HepG2 (cell line): ENCODE data around the gene BCL7A. TPM values are rescaled to one million over a fixed set of nuclear protein-coding genes. Genes with fewer than 3 reads are reported as not detected.
"Not testable (repeated sequence)": the region's sequence is repeated elsewhere in the genome, so short reads cannot be mapped to it uniquely, and the experiment has no call there.

Experiments used
- ATAC-seq: fragments of 200-7000 bp; cut with Tn5 transposase; 3 replicates; pipeline ENCODE4 v1.9.1; 2020; ENCODE audit warnings: mild to moderate bottlenecking, moderate library complexity
- BruUV-seq: library from RNA; stranded (reverse); fragments of 400-500 nt; replicated peaks from 2 replicates; lab custom pipeline; 2021; lab: Mats Ljungman, UMichigan
- CTCF ChIA-PET: fragments of 300-600 bp; formaldehyde crosslinking; extraction: SDS; loops from one replicate; lab custom pipeline; 2021; ENCODE audit warnings: low total read pairs, inconsistent platforms, low intra/inter-chr PET ratio; lab: Yijun Ruan, JAX
- POLR2A ChIA-PET: fragments of 350-600 bp; sonication (Branson Sonifier 250); formaldehyde crosslinking; loops from one replicate; lab custom pipeline; 2020; ENCODE audit warnings: antibody characterized with exemption, inconsistent platforms; lab: Yijun Ruan, JAX
- DNase-seq: peaks from one replicate; pipeline ENCODE4 v3.0.0-alpha.2; 2015; ENCODE audit warnings: low spot score
- FAIRE-seq: peaks from 3 replicates; lab custom pipeline; 2011; peaks lifted over from hg19 to GRCh38; lab: Jason Lieb, UNC
- H2AFZ ChIP-seq: one replicate; pipeline ENCODE4 v1.6.1; 2011; ENCODE audit warnings: low read length, inconsistent platforms
- H3K27ac ChIP-seq: fragments of 300-600 bp; 3 replicates; pipeline ENCODE4 v1.8.0; 2011; ENCODE audit warnings: mixed run types, mild to moderate bottlenecking, mixed read lengths, low read length, inconsistent platforms; ENCODE audit not compliant: insufficient read depth; ENCODE audit errors: extremely low read length
- H3K27me3 ChIP-seq, 2 experiments: fragments of 200-600 bp in 1 of 2; 2 replicates in 1 of 2; 3 replicates in 1 of 2; pipeline versions ENCODE4 v1.6.0 to v1.8.0; 2011; ENCODE audit warnings: low read length in 2 of 2, mild to moderate bottlenecking in 2 of 2, moderate library complexity in 2 of 2, inconsistent platforms in 1 of 2; ENCODE audit not compliant: insufficient read depth in 2 of 2, control insufficient read depth in 1 of 2
- H3K36me3 ChIP-seq, 2 experiments: fragments of 200-600 bp in 1 of 2; replicated peaks in 1 of 2; 2 replicates in 1 of 2; 3 replicates in 1 of 2; pipeline versions ENCODE4 v1.5.1 to v1.8.0; 2011; ENCODE audit warnings: low read length in 2 of 2, inconsistent platforms in 1 of 2; ENCODE audit not compliant: insufficient read depth in 2 of 2, control insufficient read depth in 1 of 2
- H3K4me1 ChIP-seq: 2 replicates; pipeline ENCODE4 v1.5.1; 2012; ENCODE audit warnings: low read length, inconsistent platforms; ENCODE audit not compliant: insufficient read depth
- H3K4me2 ChIP-seq: 2 replicates; pipeline ENCODE4 v1.6.0; 2011; ENCODE audit warnings: low read depth, low read length, inconsistent platforms
- H3K4me3 ChIP-seq, 3 experiments: fragments of 200-600 bp in 1 of 3; sonication (generic), shearing (Covaris generic) in 1 of 3; replicated peaks in 1 of 3; 2 replicates each; pipeline ENCODE4 v1.5.1; 2011 to 2016; ENCODE audit warnings: low read length in 3 of 3, inconsistent platforms in 2 of 3, low read depth in 2 of 3, mild to moderate bottlenecking in 2 of 3, control low read depth in 1 of 3, mixed read lengths in 1 of 3; ENCODE audit not compliant: insufficient read depth in 1 of 3
- H3K79me2 ChIP-seq: one replicate; pipeline ENCODE4 v1.6.1; 2011; ENCODE audit warnings: low read length, inconsistent platforms; ENCODE audit not compliant: insufficient read depth
- H3K9ac ChIP-seq: 2 replicates; pipeline ENCODE4 v1.6.0; 2011; ENCODE audit warnings: mild to moderate bottlenecking, low read depth, low read length, inconsistent platforms; ENCODE audit not compliant: insufficient read depth
- H3K9me3 ChIP-seq: 2 replicates; pipeline ENCODE4 v1.5.1; 2012; ENCODE audit warnings: mild to moderate bottlenecking, low read length
- H4K20me1 ChIP-seq: 2 replicates; pipeline ENCODE4 v1.6.0; 2011; ENCODE audit warnings: inconsistent platforms, mild to moderate bottlenecking, low read length, moderate library complexity; ENCODE audit not compliant: insufficient read depth
- CHD4 ChIP-seq: fragments of 200-600 bp; sonication (generic); IDR thresholded peaks from 2 replicates; pipeline ENCODE4 v1.7.0; 2017; ENCODE audit warnings: mild to moderate bottlenecking, low read length, borderline replicate concordance
- FOSL1 ChIP-seq: sonication (generic); formaldehyde crosslinking; IDR thresholded peaks from 2 replicates; pipeline ENCODE4 v1.9.0; 2021; ENCODE audit warnings: missing genetic modification reagents, borderline replicate concordance
- JDP2 ChIP-seq: sonication (generic); formaldehyde crosslinking; IDR thresholded peaks from 2 replicates; pipeline ENCODE4 v1.8.1; 2022; ENCODE audit warnings: missing genetic modification reagents, borderline replicate concordance
- KDM3A ChIP-seq: IDR thresholded peaks from 2 replicates; pipeline ENCODE4 v1.6.1; 2018; ENCODE audit warnings: low read depth, missing compliant biosample characterization
- SETDB1 ChIP-seq: sonication (generic); formaldehyde crosslinking; IDR thresholded peaks from 2 replicates; pipeline ENCODE4 v1.5.1; 2020; ENCODE audit warnings: missing genetic modification reagents, mild to moderate bottlenecking, borderline replicate concordance
- SKI ChIP-seq: fragments of 450-650 bp; IDR thresholded peaks from one replicate; pipeline ENCODE4 v1.6.1; 2018; ENCODE audit warnings: mild to moderate bottlenecking; ENCODE audit not compliant: partially characterized antibody
- SRSF9 ChIP-seq: fragments of 200-400 bp; formaldehyde crosslinking; IDR thresholded peaks from 2 replicates; pipeline ENCODE4 v1.6.1; 2018; ENCODE audit warnings: borderline replicate concordance, mild to moderate bottlenecking, low read depth, low read length; ENCODE audit not compliant: insufficient read depth, poor library complexity, severe bottlenecking
- TGIF2 ChIP-seq: IDR thresholded peaks from 2 replicates; pipeline ENCODE4 v1.6.1; 2016; ENCODE audit warnings: control low read depth, missing compliant biosample characterization
- ZFP36L1 ChIP-seq: sonication (generic); formaldehyde crosslinking; IDR thresholded peaks from 2 replicates; pipeline ENCODE4 v1.8.0; 2022; ENCODE audit warnings: mild to moderate bottlenecking, missing genetic modification reagents, moderate library complexity
- ZNF10 ChIP-seq: sonication (generic); formaldehyde crosslinking; IDR thresholded peaks from 2 replicates; pipeline ENCODE4 v1.4.0; 2020; ENCODE audit warnings: mild to moderate bottlenecking, low read depth, missing genetic modification reagents, borderline replicate concordance
- ZNF124 ChIP-seq: sonication (generic); formaldehyde crosslinking; IDR thresholded peaks from 2 replicates; pipeline ENCODE4 v1.4.0; 2020; ENCODE audit warnings: missing genetic modification reagents
- ZNF230 ChIP-seq: sonication (generic); formaldehyde crosslinking; IDR thresholded peaks from 2 replicates; pipeline ENCODE4 v1.4.0; 2020; ENCODE audit warnings: mild to moderate bottlenecking, missing genetic modification reagents
- ZNF354B ChIP-seq: sonication (generic); formaldehyde crosslinking; IDR thresholded peaks from 2 replicates; pipeline ENCODE4 v1.8.0; 2022; ENCODE audit warnings: mild to moderate bottlenecking, missing genetic modification reagents
- ZNF382 ChIP-seq: sonication (generic); formaldehyde crosslinking; IDR thresholded peaks from 2 replicates; pipeline ENCODE4 v1.5.0; 2020; ENCODE audit warnings: missing genetic modification reagents, mild to moderate bottlenecking, borderline replicate concordance
- ZNF777 ChIP-seq: sonication (generic); formaldehyde crosslinking; IDR thresholded peaks from 2 replicates; pipeline ENCODE4 v1.4.0; 2020; ENCODE audit warnings: missing genetic modification reagents
- ZNF788 ChIP-seq: sonication (generic); formaldehyde crosslinking; IDR thresholded peaks from 2 replicates; pipeline ENCODE4 v1.5.0; 2020; ENCODE audit warnings: mild to moderate bottlenecking, missing genetic modification reagents, borderline replicate concordance
- ZNF816 ChIP-seq: sonication (generic); formaldehyde crosslinking; IDR thresholded peaks from 2 replicates; pipeline ENCODE4 v1.8.0; 2022; ENCODE audit warnings: missing genetic modification reagents, mild to moderate bottlenecking, borderline replicate concordance
- WGBS: methylation state at CpG from one replicate; pipeline ENCODE4 v1.1.6; 2017; ENCODE audit warnings: low lambda C conversion rate; 5-methylcytosine and 5-hydroxymethylcytosine counted together
- in situ Hi-C: cut with HindIII; loops from 2 replicates; pipeline ENCODE4 v1.10.0; 2017; ENCODE audit warnings: low pct_unique_long_range_greater_than_20kb; ENCODE audit not compliant: extremely low pct_ligation_motif_present
- intact Hi-C: fragments of 100-400 bp; cut with micrococcal nuclease; formaldehyde crosslinking; loops from one replicate; pipeline ENCODE4 v1.10.0; 2022; ENCODE audit not compliant: unreplicated experiment
- polyA plus RNA-seq, 8 experiments: library from polyadenylated mRNA; depleted of rRNA in 3 of 8; stranded (reverse) in 7 of 8; unstranded in 1 of 8; fragments of >200 nt; fragmentation: Illumina TruSeq in 4 of 8; extraction: Trizol in 4 of 8; gene quantifications; 2 replicates each; pipeline versions ENCODE4 v1.2.1 to v1.2.3, GENCODE V29; 2011 to 2016; ENCODE audit warnings: low read depth in 4 of 8, missing spikeins in 1 of 8, mixed read lengths in 1 of 8; ENCODE audit not compliant: insufficient read depth in 1 of 8
- total RNA-seq, 5 experiments: library from RNA; depleted of rRNA; stranded (reverse); fragments of >200 nt; fragmentation: Illumina TruSeq; extraction: Trizol; gene quantifications; 2 replicates each; pipeline ENCODE4 v1.2.3, GENCODE V29; 2016; ENCODE audit warnings: low read depth in 1 of 5
- TF ChIP-seq, protein P1 (sequence below): sonication (generic); formaldehyde crosslinking; IDR thresholded peaks from 2 replicates; pipeline ENCODE4 v1.4.0; 2020; ENCODE audit warnings: missing genetic modification reagents

Gene BCL7A
- total and polyA plus RNA-seq, 2 of the 13 experiments (the other 11 are each of a cell fraction or from before 2014, with no cell fraction given): 4.1 to 6.2 TPM

DNA sequence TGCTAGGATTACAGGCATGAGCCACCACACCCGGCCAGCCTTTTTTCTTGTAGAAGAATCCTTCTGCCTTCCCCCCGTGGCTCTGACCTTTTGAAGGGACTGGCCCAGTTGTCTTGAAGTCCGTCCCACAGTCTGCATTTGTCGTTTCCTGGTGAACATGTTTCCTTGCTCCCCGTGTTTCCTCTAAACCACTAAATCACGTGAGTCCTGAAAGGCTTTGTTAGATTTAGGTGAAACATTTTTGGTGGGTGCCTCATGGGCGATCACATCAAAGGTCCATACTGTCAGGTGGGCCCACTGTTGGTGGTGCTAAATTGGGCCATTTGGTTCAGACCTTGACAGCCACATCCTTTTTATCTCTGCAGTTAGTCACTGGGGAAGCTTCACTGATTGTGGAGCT is 83.2 kb downstream of the BCL7A start:
- intact Hi-C loops: no loop called here
- Histone ChIP-seq H3K4me3 (no peak overlapping the region), H4K20me1 (0 out of 2 replicates have a peak, but pooled peaks cover 3% of the 10 kb centered on the region), H2AFZ (no peak overlapping the region), H3K9ac (no peak overlapping the region), H3K79me2 (peaks cover 14% of the 10 kb centered on the region), H3K27me3 (no peaks in the 10 kb centered on the region), H3K27ac (no peak overlapping the region), H3K36me3 (no peaks in the 10 kb centered on the region), H3K4me1 (peaks cover 26% of the 10 kb centered on the region), H3K9me3 (no peaks in the 10 kb centered on the region), H3K4me2 (no peak overlapping the region)
- ATAC-seq: no peak
- POLR2A ChIA-PET: no interaction called here
- FAIRE-seq: no peak
- TF ChIP-seq, protein P1, sequence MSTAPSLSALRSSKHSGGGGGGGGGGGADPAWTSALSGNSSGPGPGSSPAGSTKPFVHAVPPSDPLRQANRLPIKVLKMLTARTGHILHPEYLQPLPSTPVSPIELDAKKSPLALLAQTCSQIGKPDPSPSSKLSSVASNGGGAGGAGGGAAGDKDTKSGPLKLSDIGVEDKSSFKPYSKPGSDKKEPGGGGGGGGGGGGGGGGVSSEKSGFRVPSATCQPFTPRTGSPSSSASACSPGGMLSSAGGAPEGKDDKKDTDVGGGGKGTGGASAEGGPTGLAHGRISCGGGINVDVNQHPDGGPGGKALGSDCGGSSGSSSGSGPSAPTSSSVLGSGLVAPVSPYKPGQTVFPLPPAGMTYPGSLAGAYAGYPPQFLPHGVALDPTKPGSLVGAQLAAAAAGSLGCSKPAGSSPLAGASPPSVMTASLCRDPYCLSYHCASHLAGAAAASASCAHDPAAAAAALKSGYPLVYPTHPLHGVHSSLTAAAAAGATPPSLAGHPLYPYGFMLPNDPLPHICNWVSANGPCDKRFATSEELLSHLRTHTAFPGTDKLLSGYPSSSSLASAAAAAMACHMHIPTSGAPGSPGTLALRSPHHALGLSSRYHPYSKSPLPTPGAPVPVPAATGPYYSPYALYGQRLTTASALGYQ (CRISPR knock-in tag): no peak
- TF ChIP-seq ZFP36L1 (CRISPR knock-in tag) (no peak), ZNF230 (CRISPR knock-in tag) (no peak), FOSL1 (CRISPR knock-in tag) (no peak), ZNF777 (CRISPR knock-in tag) (no peak), SKI (no peak), CHD4 (no peak), JDP2 (CRISPR knock-in tag) (no peak), ZNF788 (no peak), ZNF124 (no peak), ZNF354B (CRISPR knock-in tag) (no peak), SETDB1 (CRISPR knock-in tag) (no peak), TGIF2 (CRISPR knock-in tag) (no peak), ZNF382 (CRISPR knock-in tag) (no peak), KDM3A (CRISPR knock-in tag) (no peak), ZNF10 (CRISPR knock-in tag) (no peak), ZNF816 (no peak), SRSF9 (no peak)
- BruUV-seq: no TSS peak
- 96% methylated on average over 7 of the region's 7 CpGs for WGBS
- in situ Hi-C loops: no loop called here
- CTCF ChIA-PET: no interaction called here
- DNase-seq: no peak

DNA sequence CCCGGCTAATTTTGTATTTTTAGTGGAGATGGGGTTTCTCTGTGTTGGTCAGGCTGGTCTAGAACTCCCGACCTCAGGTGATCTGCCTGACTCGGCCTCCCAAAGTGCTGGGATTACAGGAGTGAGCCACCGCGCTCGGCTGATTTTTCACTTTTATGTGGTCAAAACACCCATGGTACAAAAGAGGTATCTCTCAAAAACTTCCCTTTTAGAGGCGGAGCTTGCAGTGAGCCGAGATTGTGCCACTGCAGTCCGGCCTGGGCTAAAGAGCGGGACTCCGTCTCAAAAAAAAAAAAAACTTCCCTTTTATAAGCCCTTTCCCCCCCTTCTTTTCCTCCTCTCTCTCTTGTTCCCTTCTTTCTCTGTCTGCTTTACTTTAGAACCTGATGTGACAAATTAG is 83.8 kb downstream of the BCL7A start:
- H3K27me3 ChIP-seq, H3K36me3 ChIP-seq, FAIRE-seq, H3K4me3 ChIP-seq, H4K20me1 ChIP-seq, H2AFZ ChIP-seq, H3K4me2 ChIP-seq, BruUV-seq, in situ Hi-C loops, H3K9me3 ChIP-seq, ATAC-seq, CTCF ChIA-PET, H3K9ac ChIP-seq, H3K27ac ChIP-seq, DNase-seq, intact Hi-C loops: not testable (repeated sequence)
- POLR2A ChIA-PET: interaction anchor here (1.0 kb wide), 1 partner anchor 27 kb away, joined by 3 read pairs; no protein-coding TSS in a partner anchor
- Histone ChIP-seq H3K79me2 (peaks cover 14% of the 10 kb centered on the region), H3K4me1 (peaks cover 26% of the 10 kb centered on the region)
- 92% methylated on average over 11 of the region's 11 CpGs for WGBS
